H1 (cell line): ENCODE measurements around the gene MYO1D. TPM values are rescaled to one million over a fixed set of nuclear protein-coding genes. Genes with fewer than 3 reads are reported as not detected.

ENCODE experiments used
- CTCF ChIA-PET: fragments of 300-600 bp; sonication (Branson Sonifier 250); formaldehyde crosslinking; loops from one replicate; lab custom pipeline; 2021; ENCODE audit not compliant: partially characterized antibody; lab: Charles Lee
- POLR2A ChIA-PET: fragments of 300-600 bp; sonication (Branson Sonifier 250); formaldehyde crosslinking; loops from one replicate; lab custom pipeline; 2021; ENCODE audit warnings: inconsistent platforms; ENCODE audit not compliant: partially characterized antibody; lab: Charles Lee
- DNase-seq, 2 experiments: peaks; one replicate each; pipeline versions ENCODE4 v3.0.0 to v3.0.0-alpha.2; 2010 to 2022; ENCODE audit warnings: low spot score in 2 of 2, low read depth in 1 of 2, mixed read lengths in 1 of 2
- FAIRE-seq: peaks from 2 replicates; lab custom pipeline; 2011; peaks lifted over from hg19 to GRCh38; lab: Jason Lieb, UNC
- H2AFZ ChIP-seq: 2 replicates; pipeline ENCODE4 v1.8.1; 2012; ENCODE audit warnings: low read length, inconsistent platforms
- H2AK5ac ChIP-seq: 2 replicates; pipeline ENCODE4 v1.6.1; 2013; ENCODE audit warnings: low read depth, low read length
- H2BK120ac ChIP-seq: replicated peaks from 2 replicates; pipeline ENCODE3; 2013; ENCODE audit warnings: low read depth, low read length, inconsistent platforms
- H2BK12ac ChIP-seq: 2 replicates; pipeline ENCODE4 v1.6.1; 2013; ENCODE audit warnings: low read depth, low read length
- H2BK15ac ChIP-seq: 2 replicates; pipeline ENCODE4 v1.6.1; 2013; ENCODE audit warnings: low read length
- H2BK20ac ChIP-seq: 2 replicates; pipeline ENCODE4 v1.6.1; 2013; ENCODE audit warnings: low read length
- H2BK5ac ChIP-seq: 2 replicates; pipeline ENCODE4 v1.6.1; 2013; ENCODE audit warnings: low read depth, low read length
- H3K14ac ChIP-seq: 2 replicates; pipeline ENCODE4 v1.6.1; 2013; ENCODE audit warnings: inconsistent platforms; ENCODE audit not compliant: insufficient read length
- H3K18ac ChIP-seq: 2 replicates; pipeline ENCODE4 v1.6.1; 2013; ENCODE audit warnings: low read length; ENCODE audit errors: extremely low read depth
- H3K23ac ChIP-seq: 2 replicates; pipeline ENCODE4 v1.6.1; 2013; ENCODE audit warnings: inconsistent platforms; ENCODE audit not compliant: insufficient read length
- H3K23me2 ChIP-seq: 2 replicates; pipeline ENCODE4 v1.6.1; 2013; ENCODE audit warnings: low read depth, low read length
- H3K27ac ChIP-seq: 2 replicates; pipeline ENCODE4 v1.6.1; 2011; ENCODE audit warnings: low read depth, low read length, inconsistent platforms
- H3K27me3 ChIP-seq, 4 experiments: replicated peaks in 1 of 4; 1 replicate in 1 of 4; 2 replicates in 3 of 4; pipeline versions ENCODE4 v1.6.1 to v1.8.1; 2011 to 2013; ENCODE audit warnings: low read length in 3 of 4, mild to moderate bottlenecking in 3 of 4, inconsistent platforms in 2 of 4, mixed read lengths in 2 of 4, moderate library complexity in 1 of 4; ENCODE audit not compliant: control insufficient read depth in 3 of 4, insufficient read depth in 3 of 4; ENCODE audit errors: extremely low read depth in 1 of 4
- H3K36me3 ChIP-seq, 4 experiments: 2 replicates each; pipeline versions ENCODE4 v1.6.1 to v1.8.1; 2011 to 2013; ENCODE audit warnings: mild to moderate bottlenecking in 4 of 4, low read length in 3 of 4, moderate library complexity in 2 of 4, control low read depth in 1 of 4, inconsistent platforms in 1 of 4; ENCODE audit not compliant: insufficient read depth in 4 of 4, control insufficient read depth in 2 of 4
- H3K4ac ChIP-seq: replicated peaks from 2 replicates; pipeline ENCODE3; 2013; ENCODE audit warnings: low read length, low read depth, mixed read lengths, inconsistent platforms; ENCODE audit not compliant: insufficient read length
- H3K4me1 ChIP-seq, 4 experiments: replicated peaks in 1 of 4; 1 replicate in 1 of 4; 2 replicates in 3 of 4; pipeline versions ENCODE4 v1.6.1 to v1.8.1; 2011 to 2013; ENCODE audit warnings: low read length in 3 of 4, inconsistent platforms in 2 of 4, mixed read lengths in 1 of 4; ENCODE audit not compliant: insufficient read depth in 4 of 4, control insufficient read depth in 3 of 4
- H3K4me2 ChIP-seq, 2 experiments: 2 replicates each; pipeline versions ENCODE4 v1.6.1 to v1.8.1; 2011 to 2013; ENCODE audit warnings: low read depth in 2 of 2, low read length in 2 of 2, control low read depth in 1 of 2, inconsistent platforms in 1 of 2, mild to moderate bottlenecking in 1 of 2; ENCODE audit not compliant: insufficient read depth in 1 of 2
- H3K4me3 ChIP-seq, 4 experiments: fragments of 200-600, 300-600 bp in 1 of 4; sonication (generic), shearing (Covaris generic), sonication (Bioruptor Twin) in 1 of 4; 2 replicates each; pipeline versions ENCODE4 v1.5.1 to v1.8.1; 2011 to 2016; ENCODE audit warnings: low read length in 4 of 4, low read depth in 3 of 4, control low read depth in 2 of 4, inconsistent platforms in 2 of 4, mild to moderate bottlenecking in 2 of 4, mixed read lengths in 1 of 4, moderate library complexity in 1 of 4; ENCODE audit not compliant: insufficient read depth in 2 of 4; ENCODE audit errors: extremely low read depth in 1 of 4
- H3K56ac ChIP-seq: replicated peaks from 2 replicates; pipeline ENCODE3; 2013; ENCODE audit warnings: low read depth, mild to moderate bottlenecking, mixed read lengths, low read length, inconsistent platforms; ENCODE audit not compliant: insufficient read length
- H3K79me1 ChIP-seq: 2 replicates; pipeline ENCODE4 v1.6.1; 2013; ENCODE audit warnings: low read depth, low read length, control low read depth
- H3K79me2 ChIP-seq, 2 experiments: 2 replicates each; pipeline versions ENCODE4 v1.6.1 to v1.8.1; 2012 to 2013; ENCODE audit warnings: low read length in 2 of 2, mild to moderate bottlenecking in 2 of 2, inconsistent platforms in 1 of 2; ENCODE audit not compliant: insufficient read depth in 2 of 2, control insufficient read depth in 1 of 2
- H3K9ac ChIP-seq, 4 experiments: replicated peaks in 1 of 4; 1 replicate in 1 of 4; 2 replicates in 3 of 4; pipeline versions ENCODE4 v1.6.1 to v1.8.1; 2011 to 2013; ENCODE audit warnings: low read depth in 3 of 4, low read length in 3 of 4, control low read depth in 2 of 4, mild to moderate bottlenecking in 2 of 4, moderate library complexity in 2 of 4, inconsistent platforms in 1 of 4; ENCODE audit errors: extremely low read depth in 1 of 4
- H3K9me3 ChIP-seq, 2 experiments: 2 replicates each; pipeline versions ENCODE4 v1.6.1 to v1.8.1; 2012 to 2013; ENCODE audit warnings: mild to moderate bottlenecking in 2 of 2, moderate library complexity in 2 of 2, control low read depth in 1 of 2, inconsistent platforms in 1 of 2, low read depth in 1 of 2, low read length in 1 of 2, mixed read lengths in 1 of 2; ENCODE audit not compliant: insufficient read depth in 2 of 2
- H4K20me1 ChIP-seq, 2 experiments: replicated peaks in 1 of 2; 2 replicates each; pipeline versions ENCODE3 to v1.8.1; 2011 to 2013; ENCODE audit warnings: inconsistent platforms in 2 of 2, low read length in 2 of 2, mild to moderate bottlenecking in 1 of 2; ENCODE audit not compliant: insufficient read depth in 2 of 2, control insufficient read depth in 1 of 2
- H4K5ac ChIP-seq: 2 replicates; pipeline ENCODE4 v1.6.1; 2013; ENCODE audit warnings: low read length, low read depth, mixed read lengths, inconsistent platforms; ENCODE audit not compliant: insufficient read length
- H4K8ac ChIP-seq: 2 replicates; pipeline ENCODE4 v1.8.0; 2013; ENCODE audit warnings: mild to moderate bottlenecking, moderate library complexity, low read length, inconsistent platforms; ENCODE audit not compliant: insufficient read depth; ENCODE audit errors: extremely low read depth
- H4K91ac ChIP-seq: replicated peaks from 2 replicates; pipeline ENCODE3; 2013; ENCODE audit warnings: low read length, mixed read lengths, inconsistent platforms; ENCODE audit not compliant: insufficient read length
- ASH2L ChIP-seq: fragments of 200-600, 300-600 bp; sonication (generic); IDR thresholded peaks from one replicate; pipeline ENCODE4 v1.7.1; 2017; ENCODE audit warnings: low read length
- CHD2 ChIP-seq: IDR thresholded peaks from 2 replicates; pipeline ENCODE4 v1.6.1; 2012; ENCODE audit warnings: low read length, improper control_type of control experiment
- CREB1 ChIP-seq: IDR thresholded peaks from 2 replicates; pipeline ENCODE4 v1.6.1; 2012; ENCODE audit warnings: inconsistent platforms
- FOSL1 ChIP-seq: IDR thresholded peaks from 2 replicates; pipeline ENCODE4 v1.6.1; 2011; ENCODE audit warnings: mild to moderate bottlenecking, low read depth, low read length, moderate library complexity; ENCODE audit not compliant: insufficient read depth
- GTF2F1 ChIP-seq: IDR thresholded peaks from 2 replicates; pipeline ENCODE4 v1.6.1; 2012; ENCODE audit warnings: low read depth, low read length, improper control_type of control experiment, borderline replicate concordance
- HDAC2 ChIP-seq, 2 experiments: fragments of 300-600 bp in 1 of 2; sonication (generic) in 1 of 2; IDR thresholded peaks; 2 replicates each; pipeline ENCODE4 v1.6.1; 2011 to 2012; ENCODE audit warnings: low read depth in 2 of 2, low read length in 2 of 2, mild to moderate bottlenecking in 2 of 2, moderate library complexity in 2 of 2, borderline replicate concordance in 1 of 2, inconsistent platforms in 1 of 2
- HDAC6 ChIP-seq: IDR thresholded peaks from one replicate; pipeline ENCODE4 v1.7.1; 2012; ENCODE audit warnings: low read depth, mild to moderate bottlenecking, inconsistent platforms, low read length, moderate library complexity
- POLR2AphosphoS5 ChIP-seq: IDR thresholded peaks from 2 replicates; pipeline ENCODE4 v1.6.1; 2011; ENCODE audit warnings: low read depth, low read length
- POU5F1 ChIP-seq: IDR thresholded peaks from 2 replicates; pipeline ENCODE4 v1.6.1; 2011; ENCODE audit warnings: low read depth, mild to moderate bottlenecking, low read length, moderate library complexity
- SAP30 ChIP-seq: fragments of 300-600 bp; sonication (generic); IDR thresholded peaks from 2 replicates; pipeline ENCODE4 v1.7.1; 2012; ENCODE audit warnings: low read length, moderate library complexity, mild to moderate bottlenecking, inconsistent platforms; ENCODE audit not compliant: insufficient read depth, insufficient replicate concordance
- SP1 ChIP-seq: IDR thresholded peaks from 2 replicates; pipeline ENCODE4 v1.6.1; 2011; ENCODE audit warnings: low read depth, low read length
- TAF1 ChIP-seq: IDR thresholded peaks from 2 replicates; pipeline ENCODE4 v1.6.1; 2011; ENCODE audit warnings: mild to moderate bottlenecking, low read depth, low read length
- TCF12 ChIP-seq: IDR thresholded peaks from 2 replicates; pipeline ENCODE4 v1.6.1; 2011; ENCODE audit warnings: low read depth, mild to moderate bottlenecking, low read length
- TEAD4 ChIP-seq: IDR thresholded peaks from 2 replicates; pipeline ENCODE4 v1.6.1; 2012; ENCODE audit warnings: low read depth, low read length, inconsistent platforms, mixed read lengths
- polyA plus RNA-seq, 7 experiments: library from polyadenylated mRNA; depleted of rRNA in 3 of 7; stranded (reverse) in 5 of 7; unstranded in 2 of 7; fragments of >200 nt in 5 of 7; fragments of 200-250 nt in 2 of 7; gene quantifications; 1 replicate in 5 of 7; 2 replicates in 1 of 7; 4 replicates in 1 of 7; pipeline versions ENCODE4 v1.2.1 to v1.2.3, GENCODE V29; 2011 to 2013; ENCODE audit warnings: missing spikeins in 2 of 7, mixed read lengths in 2 of 7
- total RNA-seq: library from RNA; stranded (reverse); fragmentation: NEBNext Ultra II Directional; extraction: Animal tissue kit (Norgen Biotek cat#: 25700); gene quantifications from 2 replicates; pipeline ENCODE4 v1.2.1, GENCODE V29; 2021
- TF ChIP-seq, protein P1 (sequence below): IDR thresholded peaks from 2 replicates; pipeline ENCODE4 v1.6.1; 2012; ENCODE audit warnings: low read length, inconsistent platforms

Gene MYO1D
- total and polyA plus RNA-seq, 2 of the 8 experiments (the other 6 are each of a cell fraction or from before 2014, with no cell fraction given), result 6.5 to 25.4 TPM

DNA sequence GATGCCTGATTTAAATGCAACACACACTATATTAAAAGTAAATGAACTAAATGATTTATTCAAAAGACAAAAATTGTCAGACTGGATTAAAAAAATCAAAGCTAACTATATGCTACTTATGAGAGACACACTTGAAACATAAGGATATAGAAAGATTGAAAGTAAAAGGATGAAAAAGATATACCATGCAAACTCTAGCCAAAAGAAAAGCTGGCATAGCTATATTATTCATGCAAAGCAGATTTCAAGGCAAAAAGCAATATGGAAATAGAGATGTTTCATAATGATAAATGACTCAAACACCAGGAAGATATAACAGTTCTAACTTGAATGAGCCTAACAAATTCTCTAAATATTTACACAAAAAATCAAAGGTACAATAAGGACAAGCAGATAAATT, 149.2 kb downstream of the MYO1D start:
- no peak overlapping the region for H2BK15ac ChIP-seq
- ChIA-PET POLR2A (no interaction called here), CTCF (interaction anchor here (0.9 to 1.4 kb wide), 2 partner anchors 69 to 214 kb away, joined by 4 read pairs; no protein-coding TSS in a partner anchor)
- FAIRE-seq (no peak), DNase-seq (no peak)
- H4K5ac ChIP-seq, result no peak overlapping the region
- no peak overlapping the region for H3K4ac ChIP-seq
- no peak overlapping the region for H3K18ac ChIP-seq
- H2BK12ac ChIP-seq, result no peak overlapping the region
- H3K9ac ChIP-seq, result no peak overlapping the region
- no peak overlapping the region for H3K23ac ChIP-seq
- H4K8ac ChIP-seq, result no peak overlapping the region
- no peak overlapping the region for H2BK120ac ChIP-seq
- no peak overlapping the region for H3K14ac ChIP-seq
- no peaks in the 10 kb centered on the region for H3K36me3 ChIP-seq
- H4K91ac ChIP-seq, result no peak overlapping the region
- H3K4me1 ChIP-seq, result peaks cover 0 to 3% (median 0%) of the 10 kb centered on the region in 4 experiments; a peak in 2 of 7 replicates
- H2BK5ac ChIP-seq, result no peak overlapping the region
- H3K9me3 ChIP-seq, result no peaks in the 10 kb centered on the region
- no peak overlapping the region for H3K27ac ChIP-seq
- H3K4me3 ChIP-seq, result no peak overlapping the region
- H3K4me2 ChIP-seq, result no peak overlapping the region
- no peak overlapping the region for H2AK5ac ChIP-seq
- no peak overlapping the region for H3K56ac ChIP-seq
- H3K27me3 ChIP-seq, result no peaks in the 10 kb centered on the region
- H2BK20ac ChIP-seq, result no peak overlapping the region
- no peaks in the 10 kb centered on the region; the same call in 1 of the 2 replicates for H3K23me2 ChIP-seq
- H2AFZ ChIP-seq, result no peak overlapping the region
- no peaks in the 10 kb centered on the region for H3K79me2 ChIP-seq
- H4K20me1 ChIP-seq, result no peaks in the 10 kb centered on the region
- no peaks in the 10 kb centered on the region for H3K79me1 ChIP-seq
- TF ChIP-seq SP1 (no peak), TEAD4 (no peak), HDAC6 (no peak), HDAC2 (IDR thresholded peaks at IDR 0.05; ENCODE audit: borderline replicate concordance in 1 of 2, low read depth in 2 of 2, low read length in 2 of 2) (no peak), TAF1 (no peak), CREB1 (no peak), TCF12 (no peak), POU5F1 (no peak), SAP30 (no peak), GTF2F1 (no peak), POLR2AphosphoS5 (no peak), ASH2L (no peak), CHD2 (no peak), FOSL1 (no peak)
- TF ChIP-seq, protein P1, sequence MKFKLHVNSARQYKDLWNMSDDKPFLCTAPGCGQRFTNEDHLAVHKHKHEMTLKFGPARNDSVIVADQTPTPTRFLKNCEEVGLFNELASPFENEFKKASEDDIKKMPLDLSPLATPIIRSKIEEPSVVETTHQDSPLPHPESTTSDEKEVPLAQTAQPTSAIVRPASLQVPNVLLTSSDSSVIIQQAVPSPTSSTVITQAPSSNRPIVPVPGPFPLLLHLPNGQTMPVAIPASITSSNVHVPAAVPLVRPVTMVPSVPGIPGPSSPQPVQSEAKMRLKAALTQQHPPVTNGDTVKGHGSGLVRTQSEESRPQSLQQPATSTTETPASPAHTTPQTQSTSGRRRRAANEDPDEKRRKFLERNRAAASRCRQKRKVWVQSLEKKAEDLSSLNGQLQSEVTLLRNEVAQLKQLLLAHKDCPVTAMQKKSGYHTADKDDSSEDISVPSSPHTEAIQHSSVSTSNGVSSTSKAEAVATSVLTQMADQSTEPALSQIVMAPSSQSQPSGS, result no peak
